CD4-positive, alpha-beta T cell (primary cell): ENCODE measurements around the gene AOAH. TPM values are rescaled to one million over a fixed set of nuclear protein-coding genes. Genes with fewer than 3 reads are reported as not detected.

Experiments used
- ATAC-seq: fragments of 200-7000 bp; cut with Tn5 transposase; one replicate; pipeline ENCODE4 v1.10.0; 2022; ENCODE audit warnings: mild to moderate bottlenecking; ENCODE audit not compliant: poor library complexity
- CTCF ChIA-PET: fragments of 350-600 bp; sonication (Branson Sonifier 250); formaldehyde crosslinking; loops from one replicate; lab custom pipeline; 2021; ENCODE audit warnings: antibody characterized with exemption, inconsistent platforms; lab: Charles Lee
- POLR2A ChIA-PET: fragments of 350-600 bp; sonication (Branson Sonifier 250); formaldehyde crosslinking; loops from one replicate; lab custom pipeline; 2021; ENCODE audit warnings: antibody characterized with exemption, inconsistent platforms; lab: Charles Lee
- DNase-seq, 14 experiments: peaks; one replicate each; pipeline ENCODE4 v3.0.0-alpha.2; 2013 to 2020; ENCODE audit warnings: mixed read lengths in 2 of 14
- H3K27ac ChIP-seq, 2 donors: one replicate each; pipeline versions ENCODE4 v1.5.1 to v1.7.0; 2013; ENCODE audit warnings: low read length in 2 of 2, low read depth in 1 of 2, mild to moderate bottlenecking in 1 of 2
- H3K27me3 ChIP-seq, 2 experiments: 1 replicate in 1 of 2; 2 replicates in 1 of 2; pipeline versions ENCODE4 v1.6.1 to v1.7.0; 2013; ENCODE audit warnings: low read length in 2 of 2, control low read depth in 1 of 2, mild to moderate bottlenecking in 1 of 2, moderate library complexity in 1 of 2; ENCODE audit not compliant: insufficient read depth in 2 of 2, control insufficient read depth in 1 of 2
- H3K36me3 ChIP-seq: one replicate; pipeline ENCODE4 v1.6.1; 2013; ENCODE audit warnings: low read length, control low read depth; ENCODE audit not compliant: insufficient read depth
- H3K4me1 ChIP-seq: one replicate; pipeline ENCODE4 v1.6.1; 2013; ENCODE audit warnings: low read length, control low read depth; ENCODE audit not compliant: insufficient read depth
- H3K4me3 ChIP-seq: one replicate; pipeline ENCODE4 v1.5.1; 2013; ENCODE audit warnings: mild to moderate bottlenecking, low read length, moderate library complexity
- H3K9me3 ChIP-seq, 2 experiments: 1 replicate in 1 of 2; 2 replicates in 1 of 2; pipeline versions ENCODE4 v1.6.1 to v1.7.0; 2013; ENCODE audit warnings: low read length in 2 of 2, mild to moderate bottlenecking in 2 of 2, control low read depth in 1 of 2, moderate library complexity in 1 of 2; ENCODE audit not compliant: control insufficient read depth in 1 of 2, insufficient read depth in 1 of 2
- H3K27ac Mint-ChIP-seq: one replicate; pipeline ENCODE4 v1.8.0; 2020; ENCODE audit warnings: mixed read lengths
- H3K27me3 Mint-ChIP-seq: one replicate; pipeline ENCODE4 v1.8.0; 2021; ENCODE audit warnings: mixed read lengths
- H3K36me3 Mint-ChIP-seq: one replicate; pipeline ENCODE4 v1.8.0; 2021; ENCODE audit warnings: low read depth, mixed read lengths
- H3K4me1 Mint-ChIP-seq: one replicate; pipeline ENCODE4 v1.8.0; 2021; ENCODE audit warnings: low read depth, mixed read lengths
- H3K4me3 Mint-ChIP-seq: one replicate; pipeline ENCODE4 v1.8.0; 2020; ENCODE audit warnings: mild to moderate bottlenecking, mixed read lengths
- H3K9me3 Mint-ChIP-seq: one replicate; pipeline ENCODE4 v1.8.0; 2020; ENCODE audit warnings: mixed read lengths
- CTCF ChIP-seq: fragments of 200-600 bp; IDR thresholded peaks from one replicate; pipeline ENCODE4 v1.8.0; 2022; ENCODE audit warnings: antibody characterized with exemption, mild to moderate bottlenecking
- intact Hi-C, 2 experiments: fragments of 100-400 bp; cut with DNase I in 1 of 2; cut with micrococcal nuclease in 1 of 2; formaldehyde crosslinking; loops; one replicate each; pipeline versions ENCODE4 v1.15.1 to v1.9.0; 2023 to 2025; cut with DNase I, micrococcal nuclease
- total RNA-seq, 174 experiments: library from RNA in 2 of 174; stranded (reverse) in 2 of 174; gene quantifications; one replicate each; pipeline ENCODE4 v1.2.3 and lab custom pipeline; 2021 to 2026

Gene AOAH
- total RNA-seq, 2 experiments from 2014 or later = 27.5 to 30.3 TPM

GRCh38 chr7:36565792-36566356 is 158.4 kb downstream of the AOAH start:
- H3K36me3 ChIP-seq = no peaks in the 10 kb centered on the region
- TF ChIP-seq CTCF = no peak
- no peaks in the 10 kb centered on the region for H3K4me1 Mint-ChIP-seq
- ChIA-PET POLR2A (interaction anchor here (0.6 kb wide), 1 partner anchor 75 kb away, joined by 3 read pairs; no protein-coding TSS in a partner anchor), CTCF (interaction anchor here (0.7 kb wide), 1 partner anchor 62 kb away, joined by 4 read pairs; no protein-coding TSS in a partner anchor)
- intact Hi-C loops = no loop called here
- DNase-seq = no peak
- H3K4me3 ChIP-seq = no peak overlapping the region
- no peaks in the 10 kb centered on the region for H3K9me3 Mint-ChIP-seq
- no peaks in the 10 kb centered on the region for H3K9me3 ChIP-seq
- no peak for ATAC-seq
- no peaks in the 10 kb centered on the region for H3K27me3 Mint-ChIP-seq
- H3K36me3 Mint-ChIP-seq = peaks cover 36% of the 10 kb centered on the region
- H3K4me1 ChIP-seq = no peaks in the 10 kb centered on the region
- H3K27ac ChIP-seq = no peak overlapping the region
- H3K4me3 Mint-ChIP-seq = no peak overlapping the region
- no peaks in the 10 kb centered on the region for H3K27me3 ChIP-seq
- H3K27ac Mint-ChIP-seq = no peak overlapping the region

GRCh38 chr7:36564489-36564888 is 159.8 kb downstream of the AOAH start:
- no peak overlapping the region for H3K4me3 Mint-ChIP-seq
- Histone ChIP-seq H3K4me1 (no peaks in the 10 kb centered on the region), H3K27me3 (no peaks in the 10 kb centered on the region), H3K4me3 (no peak overlapping the region), H3K9me3 (no peaks in the 10 kb centered on the region), H3K27ac (no peak overlapping the region), H3K36me3 (no peaks in the 10 kb centered on the region)
- no peaks in the 10 kb centered on the region for H3K4me1 Mint-ChIP-seq
- no peak overlapping the region for H3K27ac Mint-ChIP-seq
- POLR2A ChIA-PET = no interaction called here
- CTCF ChIA-PET = no interaction called here
- H3K9me3 Mint-ChIP-seq = peaks cover 3% of the 10 kb centered on the region
- peaks cover 39% of the 10 kb centered on the region for H3K36me3 Mint-ChIP-seq
- no peaks in the 10 kb centered on the region for H3K27me3 Mint-ChIP-seq
- ATAC-seq = no peak
- no peak for TF ChIP-seq CTCF
- no peak for DNase-seq
- intact Hi-C loops = no loop called here

- no peak for TF ChIP-seq CTCF
- Histone ChIP-seq H3K27me3 (no peaks in the 10 kb centered on the region), H3K36me3 (no peaks in the 10 kb centered on the region), H3K4me3 (no peak overlapping the region), H3K27ac (no peak overlapping the region), H3K9me3 (no peaks in the 10 kb centered on the region), H3K4me1 (no peaks in the 10 kb centered on the region)
- H3K27me3 Mint-ChIP-seq = no peaks in the 10 kb centered on the region
- peaks cover 3% of the 10 kb centered on the region for H3K9me3 Mint-ChIP-seq
- POLR2A ChIA-PET = no interaction called here
- no peak overlapping the region for H3K4me3 Mint-ChIP-seq
- CTCF ChIA-PET = no interaction called here
- ATAC-seq (no peak), DNase-seq (no peak)
- intact Hi-C loops = no loop called here
- H3K27ac Mint-ChIP-seq = no peak overlapping the region
- H3K4me1 Mint-ChIP-seq = no peaks in the 10 kb centered on the region
- peaks cover 40% of the 10 kb centered on the region for H3K36me3 Mint-ChIP-seq
These were observed 160.5 kb downstream of the AOAH start for GRCh38 chr7:36563706-36564327.
